Left renal cortex interstitium (tissue), 4 donors: ENCODE results near the gene SURF6. TPM values are rescaled to one million over a fixed set of nuclear protein-coding genes. Genes with fewer than 3 reads are reported as not detected.
A peak's percentile ranks its signal among the peaks of the same experiment; 100 is the strongest.
"Not testable (repeated sequence)": the region's sequence is repeated elsewhere in the genome, so short reads cannot be mapped to it uniquely, and the experiment has no call there.

Source experiments
- DNase-seq, 4 donors: peaks; one replicate each; pipeline ENCODE4 v3.0.0-alpha.2; 2013; ENCODE audit warnings: low read depth in 4 of 4, low spot score in 2 of 4, missing footprints in 1 of 4
- polyA plus RNA-seq, 4 donors: library from polyadenylated mRNA; unstranded; fragments of 120-200 nt; gene quantifications; one replicate each; pipeline ENCODE4 v1.2.1, GENCODE V29; 2013; ENCODE audit not compliant: insufficient read length in 4 of 4

Gene SURF6
- 10 to 100 TPM; 27.2 to 38.2 (median 32.2) TPM for polyA plus RNA-seq

GRCh38 chr9:133335924-133336811 lies at the start of gene SURF6:
Gene SURF6 (minus strand): TSS chr9:133336188. CDS start chr9:133336132, 56 bp downstream.
- peak; percentile 25 to 81 (median 70) for DNase-seq

GRCh38 chr9:133385452-133385851 lies 49.5 kb upstream of the SURF6 start:
- no peak for DNase-seq

GRCh38 chr9:133384736-133385321 lies 48.8 kb upstream of the SURF6 start:
- no peak for DNase-seq

- no peak for DNase-seq
Observed at GRCh38 chr9:133383438-133383837, 47.5 kb upstream of the SURF6 start.

- DNase-seq = no peak
Observed at GRCh38 chr9:133382507-133383141, 46.6 kb upstream of the SURF6 start.

- no peak for DNase-seq
Observed at GRCh38 chr9:133380734-133381133, 44.7 kb upstream of the SURF6 start.

- DNase-seq = no peak
Observed at GRCh38 chr9:133379153-133380086, 43.4 kb upstream of the SURF6 start.

GRCh38 chr9:133378408-133378962 lies 42.5 kb upstream of the SURF6 start:
- DNase-seq = no peak

- no peak for DNase-seq
Observed at GRCh38 chr9:133377721-133378216, 41.8 kb upstream of the SURF6 start.

GRCh38 chr9:133377280-133377679 lies 41.3 kb upstream of the SURF6 start:
- not testable (repeated sequence) for DNase-seq

GRCh38 chr9:133375724-133376654 lies 40.0 kb upstream of the SURF6 start, which contains the start of the genes STKLD1 and SURF4:
Gene STKLD1 (plus strand): TSS chr9:133376366. CDS start chr9:133376474, 108 bp downstream.
Gene SURF4 (minus strand): TSS chr9:133376060. CDS start chr9:133375969, 91 bp downstream.
- DNase-seq = peak; percentile 74 to 93 (median 90)

GRCh38 chr9:133375116-133375723 lies 39.2 kb upstream of the SURF6 start:
- no peak for DNase-seq

GRCh38 chr9:133374612-133375115 lies 38.7 kb upstream of the SURF6 start:
- DNase-seq = no peak

GRCh38 chr9:133372144-133372543 lies 36.2 kb upstream of the SURF6 start:
- DNase-seq = no peak

GRCh38 chr9:133371261-133371711 lies 35.3 kb upstream of the SURF6 start:
- DNase-seq = no peak

- no peak for DNase-seq
Observed at GRCh38 chr9:133370685-133371084, 34.7 kb upstream of the SURF6 start.

GRCh38 chr9:133369933-133370332 lies 33.9 kb upstream of the SURF6 start:
- no peak for DNase-seq

GRCh38 chr9:133369422-133369821 lies 33.4 kb upstream of the SURF6 start:
- no peak for DNase-seq
